ENCODE results near the gene LIPC.

Gene LIPC

DNA sequence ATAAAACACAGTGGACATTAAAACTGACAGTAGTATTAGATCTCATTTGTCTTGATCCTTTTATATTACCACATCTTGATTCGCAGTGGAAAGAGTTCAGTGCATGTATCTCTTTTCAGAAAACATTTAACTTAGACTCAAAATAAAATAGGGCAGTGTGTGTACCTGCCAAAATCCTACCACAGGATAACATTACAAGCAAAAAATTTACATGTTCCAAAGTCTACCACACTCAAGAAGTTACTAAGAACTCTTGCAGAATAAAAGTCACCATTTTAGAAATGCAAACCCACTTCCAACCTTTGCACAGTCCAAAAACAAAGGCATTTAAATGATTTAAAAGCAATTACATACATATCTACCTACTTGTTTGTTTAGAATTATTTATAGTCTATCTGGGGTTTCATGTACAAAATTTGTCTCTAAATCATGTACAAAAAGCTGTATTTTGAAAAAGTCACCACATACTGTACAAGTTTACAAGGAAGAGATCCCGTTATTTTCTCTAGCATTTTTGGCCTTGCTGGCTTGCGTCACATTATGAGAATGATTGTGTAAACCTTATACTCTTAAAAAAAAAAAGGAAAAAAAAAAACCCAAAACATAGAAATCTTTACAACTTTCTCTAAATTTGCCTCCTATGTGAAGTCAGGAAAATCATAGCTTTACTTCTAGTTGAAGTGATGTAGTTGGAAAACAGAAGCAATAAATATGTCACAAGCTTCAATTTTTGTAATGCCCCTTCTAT is 163.9 kb downstream of the LIPC start:
- no peak overlapping the region for H3K4me3 ChIP-seq (ENCODE audit: low read depth, low read length)
- H3K4me1 ChIP-seq (ENCODE audit: control insufficient read depth, insufficient read depth, low read length): no peaks in the 10 kb centered on the region
- ChIA-PET POLR2A (no interaction called here), CTCF (interaction anchor here (0.7 kb wide), 1 partner anchor 11 kb away, joined by 3 read pairs; no protein-coding TSS in a partner anchor)
- no peaks in the 10 kb centered on the region for H3K9me3 ChIP-seq (ENCODE audit: control insufficient read depth, insufficient read depth, low read depth, low read length)
- TF ChIP-seq ZSCAN4 (tag by site-specific recombination; IDR thresholded peaks at IDR 0.05): no peak
- TF ChIP-seq ZNF501 (tag by site-specific recombination; IDR thresholded peaks at IDR 0.05): no peak
- TF ChIP-seq SP7 (tag by site-specific recombination; IDR thresholded peaks at IDR 0.05): no peak
- TF ChIP-seq ZNF423 (tag by site-specific recombination; IDR thresholded peaks at IDR 0.05): no peak
- no peak for TF ChIP-seq ZNF514 (tag by site-specific recombination; IDR thresholded peaks at IDR 0.05)
- TF ChIP-seq ZNF513 (tag by site-specific recombination; IDR thresholded peaks at IDR 0.05): no peak
- TF ChIP-seq, protein P1, sequence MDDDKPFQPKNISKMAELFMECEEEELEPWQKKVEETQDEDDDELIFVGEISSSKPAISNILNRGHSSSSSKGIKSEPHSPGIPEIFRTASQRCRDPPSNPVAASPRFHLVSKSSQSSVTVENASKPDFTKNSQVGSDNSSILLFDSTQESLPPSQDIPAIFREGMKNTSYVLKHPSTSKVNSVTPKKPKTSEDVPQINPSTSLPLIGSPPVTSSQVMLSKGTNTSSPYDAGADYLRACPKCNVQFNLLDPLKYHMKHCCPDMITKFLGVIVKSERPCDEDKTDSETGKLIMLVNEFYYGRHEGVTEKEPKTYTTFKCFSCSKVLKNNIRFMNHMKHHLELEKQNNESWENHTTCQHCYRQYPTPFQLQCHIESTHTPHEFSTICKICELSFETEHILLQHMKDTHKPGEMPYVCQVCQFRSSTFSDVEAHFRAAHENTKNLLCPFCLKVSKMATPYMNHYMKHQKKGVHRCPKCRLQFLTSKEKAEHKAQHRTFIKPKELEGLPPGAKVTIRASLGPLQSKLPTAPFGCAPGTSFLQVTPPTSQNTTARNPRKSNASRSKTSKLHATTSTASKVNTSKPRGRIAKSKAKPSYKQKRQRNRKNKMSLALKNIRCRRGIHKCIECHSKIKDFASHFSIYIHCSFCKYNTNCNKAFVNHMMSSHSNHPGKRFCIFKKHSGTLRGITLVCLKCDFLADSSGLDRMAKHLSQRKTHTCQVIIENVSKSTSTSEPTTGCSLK (tag by site-specific recombination; IDR thresholded peaks at IDR 0.05): no peak
- no peak for TF ChIP-seq ZNF394 (tag by site-specific recombination; IDR thresholded peaks at IDR 0.05; ENCODE audit: borderline replicate concordance)
- H3K36me3 ChIP-seq (ENCODE audit: control insufficient read depth in 2 of 2, insufficient read depth in 1 of 2, low read length in 2 of 2): peaks cover 0 to 9% of the 10 kb centered on the region in 2 experiments; a peak in 1 of 3 replicates
- H3K27ac ChIP-seq (ENCODE audit: extremely low read depth, low read depth, low read length): no peak overlapping the region

- Histone ChIP-seq H3K27ac (ENCODE audit: extremely low read depth, low read depth, low read length) (no peak overlapping the region), H3K36me3 (ENCODE audit: control insufficient read depth in 2 of 2, insufficient read depth in 1 of 2, low read length in 2 of 2) (peaks cover 0 to 12% of the 10 kb centered on the region in 2 experiments; a peak in 1 of 3 replicates), H3K4me3 (ENCODE audit: low read depth, low read length) (no peak overlapping the region), H3K9me3 (ENCODE audit: control insufficient read depth, insufficient read depth, low read depth, low read length) (no peaks in the 10 kb centered on the region), H3K4me1 (ENCODE audit: control insufficient read depth, insufficient read depth, low read length) (no peaks in the 10 kb centered on the region)
- POLR2A ChIA-PET: no interaction called here
- TF ChIP-seq ZNF140 (tag by site-specific recombination; IDR thresholded peaks at IDR 0.05): no peak
- TF ChIP-seq ZNF610 (tag by site-specific recombination; IDR thresholded peaks at IDR 0.05; ENCODE audit: borderline replicate concordance): no peak
- no peak for TF ChIP-seq ZNF843 (tag by site-specific recombination; IDR thresholded peaks at IDR 0.05)
- CTCF ChIA-PET: no interaction called here
Observed at GRCh38 chr15:58597943-58598828, 166.4 kb downstream of the LIPC start.

GRCh38 chr15:58598829-58599210 is 167.0 kb downstream of the LIPC start:
- Histone ChIP-seq H3K27ac (ENCODE audit: extremely low read depth, low read depth, low read length) (no peak overlapping the region), H3K4me1 (ENCODE audit: control insufficient read depth, insufficient read depth, low read length) (no peaks in the 10 kb centered on the region), H3K9me3 (ENCODE audit: control insufficient read depth, insufficient read depth, low read depth, low read length) (no peaks in the 10 kb centered on the region), H3K36me3 (ENCODE audit: control insufficient read depth in 2 of 2, insufficient read depth in 1 of 2, low read length in 2 of 2) (peaks cover 0 to 14% of the 10 kb centered on the region in 2 experiments; a peak in 1 of 3 replicates), H3K4me3 (ENCODE audit: low read depth, low read length) (no peak overlapping the region)
- ChIA-PET POLR2A (no interaction called here), CTCF (no interaction called here)
- TF ChIP-seq SCRT1 (tag by site-specific recombination; IDR thresholded peaks at IDR 0.05; ENCODE audit: borderline replicate concordance): no peak
- TF ChIP-seq ZNF521 (tag by site-specific recombination; IDR thresholded peaks at IDR 0.05): no peak
- no peak for TF ChIP-seq ZNF571 (tag by site-specific recombination; IDR thresholded peaks at IDR 0.05)
- TF ChIP-seq, protein P1 (tag by site-specific recombination; IDR thresholded peaks at IDR 0.05): no peak
- no peak for TF ChIP-seq PRDM1 (tag by site-specific recombination; IDR thresholded peaks at IDR 0.05)
- no peak for TF ChIP-seq ZNF121 (tag by site-specific recombination; IDR thresholded peaks at IDR 0.05)
- TF ChIP-seq ZNF701 (tag by site-specific recombination; IDR thresholded peaks at IDR 0.05): no peak

Measured in HEK293 (cell line).